HCT116 (cell line): ENCODE data around the gene MMP15.

Experiments
- ATF3 ChIP-seq: IDR thresholded peaks from 2 replicates; pipeline ENCODE4 v1.6.1; 2012
- CBX3 ChIP-seq: IDR thresholded peaks from 2 replicates; pipeline ENCODE4 v1.6.1; 2012; ENCODE audit warnings: low read depth
- CEBPB ChIP-seq: IDR thresholded peaks from 2 replicates; pipeline ENCODE4 v1.6.1; 2012; ENCODE audit warnings: low read depth
- CTCF ChIP-seq, 3 experiments: fragments of 200-600 bp in 1 of 3; sonication (generic) in 1 of 3; IDR thresholded peaks in 2 of 3; conservative IDR thresholded peaks in 1 of 3; 2 replicates each; pipeline ENCODE4 v1.5.1; 2012 to 2017; ENCODE audit warnings: low read depth in 2 of 3, low read length in 2 of 3, antibody characterized with exemption in 1 of 3, borderline replicate concordance in 1 of 3, control low read depth in 1 of 3, mild to moderate bottlenecking in 1 of 3, mixed read lengths in 1 of 3, mixed run types in 1 of 3, moderate library complexity in 1 of 3; ENCODE audit not compliant: insufficient read depth in 1 of 3
- MAX ChIP-seq: IDR thresholded peaks from 2 replicates; pipeline ENCODE4 v1.6.1; 2012
- POLR2A ChIP-seq: IDR thresholded peaks from 2 replicates; pipeline ENCODE4 v1.7.0; 2011; ENCODE audit warnings: borderline replicate concordance; ENCODE audit not compliant: insufficient read depth, insufficient read length; ENCODE audit errors: extremely low read depth
- ZNF274 ChIP-seq: fragments of 200-500 bp; sonication (Bioruptor generic); IDR thresholded peaks from 2 replicates; pipeline ENCODE4 v1.6.1; 2014; ENCODE audit warnings: mild to moderate bottlenecking, low read depth, low read length, inconsistent platforms

GRCh38 chr16:57993438-57993837 lies 32.1 kb upstream of the MMP15 start:
- TF ChIP-seq CEBPB: no peak
- TF ChIP-seq CBX3: no peak
- TF ChIP-seq CTCF (IDR thresholded peaks at IDR 0.05 in 2 of 3, conservative IDR thresholded peaks at IDR 0.05 in 1 of 3; ENCODE audit: borderline replicate concordance in 1 of 3, insufficient read depth in 1 of 3, low read depth in 2 of 3, low read length in 2 of 3): no peak
- no peak for TF ChIP-seq ATF3
- TF ChIP-seq MAX: no peak
- no peak for TF ChIP-seq POLR2A
- TF ChIP-seq ZNF274: no peak
